Progenitor cell of endocrine pancreas (in vitro differentiated cells): ENCODE data around the gene PRKAR1B. TPM values are rescaled to one million over a fixed set of nuclear protein-coding genes. Genes with fewer than 3 reads are reported as not detected.

Experiments used
- DNase-seq: peaks from one replicate; pipeline ENCODE4 v3.0.0; 2021; ENCODE audit warnings: low spot score; ENCODE audit not compliant: unreplicated experiment
- H3K27ac Mint-ChIP-seq: 2 replicates; pipeline ENCODE4 v1.8.0; 2021; ENCODE audit warnings: mild to moderate bottlenecking, moderate library complexity, mixed read lengths
- H3K27me3 Mint-ChIP-seq: 2 replicates; pipeline ENCODE4 v1.8.0; 2021; ENCODE audit warnings: mixed read lengths
- H3K36me3 Mint-ChIP-seq: 2 replicates; pipeline ENCODE4 v1.8.0; 2022; ENCODE audit warnings: mixed read lengths; ENCODE audit not compliant: insufficient read depth
- H3K4me1 Mint-ChIP-seq: 2 replicates; pipeline ENCODE4 v1.8.0; 2021; ENCODE audit warnings: low read depth, mixed read lengths
- H3K4me3 Mint-ChIP-seq: 2 replicates; pipeline ENCODE4 v1.8.0; 2021; ENCODE audit warnings: low read depth, mild to moderate bottlenecking, moderate library complexity, mixed read lengths
- H3K9me3 Mint-ChIP-seq: 2 replicates; pipeline ENCODE4 v1.8.0; 2021; ENCODE audit warnings: low read depth, mixed read lengths
- CTCF ChIP-seq: fragments of 200-600 bp; sonication (generic); IDR thresholded peaks from one replicate; pipeline ENCODE4 v1.5.0; 2021; ENCODE audit warnings: antibody characterized with exemption, mild to moderate bottlenecking; ENCODE audit not compliant: unreplicated experiment
- total RNA-seq: library from RNA; stranded (reverse); gene quantifications from 2 replicates; pipeline ENCODE4 v1.2.1, GENCODE V29; 2021

PRKAR1B gene
- total RNA-seq, 1 donor from 2014 or later: 54.2 TPM

GRCh38 chr7:549891-550625, 177.0 kb downstream of the PRKAR1B start:
- no peaks in the 10 kb centered on the region for H3K27me3 Mint-ChIP-seq
- H3K9me3 Mint-ChIP-seq: no peaks in the 10 kb centered on the region
- DNase-seq: no peak
- no peak overlapping the region for H3K27ac Mint-ChIP-seq
- TF ChIP-seq CTCF: no peak
- peaks cover 14% of the 10 kb centered on the region for H3K36me3 Mint-ChIP-seq
- no peak overlapping the region for H3K4me3 Mint-ChIP-seq
- H3K4me1 Mint-ChIP-seq: peaks cover 2% of the 10 kb centered on the region

- Mint-ChIP-seq H3K9me3 (no peaks in the 10 kb centered on the region), H3K4me3 (no peak overlapping the region), H3K36me3 (peaks cover 14% of the 10 kb centered on the region), H3K27ac (no peak overlapping the region), H3K4me1 (peaks cover 2% of the 10 kb centered on the region), H3K27me3 (no peaks in the 10 kb centered on the region)
- DNase-seq: no peak
- no peak for TF ChIP-seq CTCF
Observed at GRCh38 chr7:549066-549890, 177.8 kb downstream of the PRKAR1B start.

- Mint-ChIP-seq H3K36me3 (peaks cover 14% of the 10 kb centered on the region), H3K4me1 (no peaks in the 10 kb centered on the region), H3K27ac (no peak overlapping the region), H3K4me3 (no peak overlapping the region), H3K9me3 (no peaks in the 10 kb centered on the region), H3K27me3 (no peaks in the 10 kb centered on the region)
- no peak for DNase-seq
- TF ChIP-seq CTCF: no peak
Observed at GRCh38 chr7:548401-548800, 178.7 kb downstream of the PRKAR1B start.

- Mint-ChIP-seq H3K9me3 (no peaks in the 10 kb centered on the region), H3K27ac (no peak overlapping the region), H3K4me3 (no peak overlapping the region), H3K36me3 (peaks cover 14% of the 10 kb centered on the region), H3K4me1 (peaks cover 4% of the 10 kb centered on the region), H3K27me3 (no peaks in the 10 kb centered on the region)
- DNase-seq: no peak
- no peak for TF ChIP-seq CTCF
Observed at GRCh38 chr7:545470-545869, 181.6 kb downstream of the PRKAR1B start.

GRCh38 chr7:544338-545221, 182.5 kb downstream of the PRKAR1B start:
- Mint-ChIP-seq H3K36me3 (peaks cover 12% of the 10 kb centered on the region), H3K27ac (no peak overlapping the region), H3K27me3 (no peaks in the 10 kb centered on the region), H3K4me3 (no peak overlapping the region), H3K9me3 (no peaks in the 10 kb centered on the region), H3K4me1 (peaks cover 5% of the 10 kb centered on the region)
- no peak for DNase-seq
- TF ChIP-seq CTCF: no peak
